NCI-H187 treated with DMSO at 0.1 percent for 48 hours (cell line): ENCODE results near the gene CISD1.
A peak's percentile ranks its signal among the peaks of the same experiment; 100 is the strongest.
"Not testable (repeated sequence)": the region's sequence is repeated elsewhere in the genome, so short reads cannot be mapped to it uniquely, and the experiment has no call there.

Experiments used
- DNase-seq: peaks from one replicate; lab custom pipeline; 2025; lab: John Stamatoyannopoulos, UW

The CISD1 gene

GRCh38 chr10:58268946-58269781, at the start of gene CISD1:
Gene CISD1 (plus strand): TSS chr10:58269162. CDS start chr10:58269274, 112 bp downstream.
- DNase-seq = peak; percentile 67

DNA sequence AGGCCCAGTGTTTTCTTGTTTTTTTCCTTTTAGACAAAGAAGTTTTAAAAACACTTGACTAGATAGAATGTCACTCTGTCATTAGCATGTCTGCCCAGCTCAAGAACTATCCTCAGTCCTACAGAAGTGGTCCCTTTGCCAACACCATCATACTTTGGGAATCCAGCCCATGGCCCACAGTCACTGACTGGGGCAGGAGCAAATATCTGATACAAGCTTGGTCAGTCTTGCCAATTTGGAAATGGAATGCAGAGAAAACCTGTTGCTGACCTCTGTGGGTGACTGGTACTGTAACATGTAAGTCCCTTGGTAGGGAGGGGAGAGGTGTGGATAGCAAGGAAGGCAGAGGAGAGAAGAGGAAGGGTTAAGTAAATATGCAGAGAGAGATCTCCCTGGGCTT, 49.1 kb upstream of the CISD1 start:
- no peak for DNase-seq

GRCh38 chr10:58220769-58221451, 48.1 kb upstream of the CISD1 start:
- DNase-seq = no peak

DNA sequence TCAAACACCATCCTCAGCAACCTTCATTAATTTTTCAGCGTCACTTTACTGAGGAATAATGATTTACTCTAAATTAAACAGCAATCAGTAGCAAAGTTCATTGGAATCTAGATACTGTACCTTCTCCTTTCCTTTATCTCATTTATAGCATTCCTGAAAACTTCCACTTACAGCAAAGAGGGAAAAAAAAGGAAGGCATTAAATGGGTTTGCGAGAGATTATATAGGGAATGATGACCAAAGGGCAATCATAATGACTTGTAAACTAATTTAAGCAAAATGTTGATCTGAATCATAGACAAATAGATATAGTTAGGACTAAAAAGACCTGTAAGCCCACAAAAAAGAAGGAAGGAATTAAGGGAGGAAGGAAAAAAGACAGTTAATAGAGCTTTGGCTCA, 43.3 kb upstream of the CISD1 start:
- no peak for DNase-seq

- not testable (repeated sequence) for DNase-seq
These were observed 39.1 kb upstream of the CISD1 start for GRCh38 chr10:58229856-58230255.

GRCh38 chr10:58237014-58237834, 31.7 kb upstream of the CISD1 start:
- DNase-seq = no peak

DNA sequence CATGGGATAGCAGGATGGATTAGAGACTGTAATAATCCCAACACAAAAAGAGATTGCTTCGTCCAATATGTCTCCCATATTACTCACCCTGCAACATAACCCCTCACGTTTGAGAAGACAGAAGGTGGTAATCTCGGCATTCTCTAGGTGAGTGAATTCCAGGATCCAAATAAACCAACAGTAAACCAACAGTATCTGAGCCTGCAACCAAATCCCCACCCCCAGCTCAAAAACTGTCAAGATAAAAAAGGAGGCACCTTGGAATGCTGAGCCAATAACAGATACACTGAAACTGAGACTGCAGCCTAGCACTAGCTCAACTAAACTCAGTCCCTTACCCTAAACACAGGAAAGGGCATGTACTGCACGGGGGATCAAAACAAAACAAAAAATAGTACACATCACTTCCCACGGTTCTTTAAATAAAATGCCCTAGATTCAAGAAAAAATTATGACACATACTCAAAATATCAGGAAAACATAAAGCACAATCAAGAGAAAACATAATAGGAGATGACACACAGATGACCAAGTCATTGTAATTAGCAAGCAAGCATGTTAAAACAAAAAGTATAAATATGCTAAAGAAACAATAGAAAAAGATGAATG, 29.3 kb upstream of the CISD1 start:
- no peak for DNase-seq

- no peak for DNase-seq
These were observed 28.4 kb upstream of the CISD1 start for GRCh38 chr10:58240531-58240930.

DNA sequence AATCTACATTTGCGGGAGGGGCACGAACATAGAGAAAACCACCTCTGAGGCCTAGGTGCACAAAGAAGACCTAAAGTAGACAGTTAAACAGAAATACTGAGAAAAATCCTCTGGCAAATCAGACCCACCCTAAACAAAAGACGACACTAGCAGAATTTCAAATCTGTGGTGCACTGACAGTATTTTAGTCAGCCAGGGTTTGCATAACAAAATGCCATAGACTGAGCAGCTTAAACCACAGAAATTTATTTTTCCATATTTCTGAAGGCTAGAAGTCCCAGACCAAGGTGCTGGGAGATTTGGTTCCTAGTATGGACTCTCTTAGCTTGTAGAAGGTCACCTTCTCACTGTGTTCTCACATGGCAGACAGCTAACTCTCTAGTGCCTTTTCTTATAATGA, 27.6 kb upstream of the CISD1 start:
- no peak for DNase-seq

DNA sequence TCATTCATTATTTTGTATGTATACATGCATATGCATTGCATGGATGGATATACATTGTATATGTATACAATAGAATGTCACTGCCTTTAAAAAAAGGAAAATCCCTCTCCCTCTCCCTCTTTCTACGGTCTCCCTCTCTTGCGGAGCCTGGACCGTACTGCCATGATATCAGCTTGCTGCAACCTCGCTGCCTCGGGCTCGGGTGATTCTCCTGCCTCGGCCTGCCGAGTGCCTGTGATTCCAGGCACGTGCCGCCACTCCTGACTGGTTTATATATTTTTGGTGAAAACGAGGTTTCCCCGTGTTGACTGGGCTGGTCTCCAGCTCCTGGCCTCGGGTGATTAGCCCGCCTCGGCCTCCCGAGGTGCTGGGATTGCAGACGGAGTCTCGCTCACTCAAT, 25.7 kb upstream of the CISD1 start:
- no peak for DNase-seq

- not testable (repeated sequence) for DNase-seq
These were observed 25.2 kb upstream of the CISD1 start for GRCh38 chr10:58243801-58244200.

DNA sequence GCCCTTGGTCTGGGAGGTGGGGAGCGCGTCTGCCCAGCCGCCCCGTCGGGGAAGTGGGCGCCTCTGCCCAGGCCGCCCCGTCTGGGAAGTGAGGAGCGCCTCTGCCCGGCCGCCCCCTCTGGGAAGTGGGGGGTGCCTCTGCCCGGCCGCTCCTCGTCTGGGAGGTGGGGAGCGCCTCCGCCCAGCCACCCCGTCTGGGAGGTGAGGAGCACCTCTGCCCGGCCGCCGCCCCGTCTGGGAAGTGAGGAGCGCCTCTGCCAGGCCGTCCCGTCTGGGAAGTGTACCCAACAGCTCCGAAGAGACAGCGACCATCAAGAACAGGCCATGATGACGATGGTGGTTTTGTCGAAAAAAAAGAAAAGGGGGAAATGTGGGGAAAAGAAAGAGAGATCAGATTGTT, 24.7 kb upstream of the CISD1 start:
- not testable (repeated sequence) for DNase-seq

DNA sequence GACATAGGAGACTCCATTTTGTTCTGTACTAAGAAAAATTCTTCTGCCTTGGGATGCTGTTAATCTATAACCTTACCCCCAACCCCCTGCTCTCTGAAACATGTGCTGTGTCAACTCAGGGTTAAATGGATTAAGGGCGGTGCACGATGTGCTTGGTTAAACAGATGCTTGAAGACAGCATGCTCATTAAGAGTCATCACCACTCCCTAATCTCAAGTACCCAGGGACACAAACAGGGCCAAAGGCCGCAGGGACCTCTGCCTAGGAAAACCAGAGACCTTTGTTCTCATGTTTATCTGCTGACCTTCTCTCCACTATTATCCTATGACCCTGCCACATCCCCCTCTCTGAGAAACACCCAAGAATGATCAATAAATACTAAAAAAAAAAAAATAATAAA, 24.3 kb upstream of the CISD1 start:
- not testable (repeated sequence) for DNase-seq

DNA sequence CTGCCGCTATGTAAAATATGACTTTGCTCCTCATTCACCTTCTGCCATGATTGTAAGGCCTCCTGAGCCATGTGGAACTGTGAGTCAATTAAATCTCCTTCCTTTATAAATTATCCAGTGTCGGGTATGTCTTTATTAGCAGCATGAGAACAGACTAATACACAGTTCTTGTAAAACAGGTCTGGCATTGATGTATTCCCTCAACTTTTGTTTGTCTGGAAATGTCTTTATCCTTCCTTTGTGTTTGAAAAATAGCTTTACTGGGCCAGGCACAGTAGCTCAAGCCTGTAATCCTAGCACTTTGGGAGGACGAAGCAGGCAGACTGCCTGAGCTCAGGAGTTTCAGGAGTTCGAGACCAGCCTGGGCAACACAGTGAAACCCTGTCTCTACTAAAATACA, 15.8 kb upstream of the CISD1 start:
- no peak for DNase-seq

GRCh38 chr10:58254644-58255043, 14.3 kb upstream of the CISD1 start:
- no peak for DNase-seq

DNA sequence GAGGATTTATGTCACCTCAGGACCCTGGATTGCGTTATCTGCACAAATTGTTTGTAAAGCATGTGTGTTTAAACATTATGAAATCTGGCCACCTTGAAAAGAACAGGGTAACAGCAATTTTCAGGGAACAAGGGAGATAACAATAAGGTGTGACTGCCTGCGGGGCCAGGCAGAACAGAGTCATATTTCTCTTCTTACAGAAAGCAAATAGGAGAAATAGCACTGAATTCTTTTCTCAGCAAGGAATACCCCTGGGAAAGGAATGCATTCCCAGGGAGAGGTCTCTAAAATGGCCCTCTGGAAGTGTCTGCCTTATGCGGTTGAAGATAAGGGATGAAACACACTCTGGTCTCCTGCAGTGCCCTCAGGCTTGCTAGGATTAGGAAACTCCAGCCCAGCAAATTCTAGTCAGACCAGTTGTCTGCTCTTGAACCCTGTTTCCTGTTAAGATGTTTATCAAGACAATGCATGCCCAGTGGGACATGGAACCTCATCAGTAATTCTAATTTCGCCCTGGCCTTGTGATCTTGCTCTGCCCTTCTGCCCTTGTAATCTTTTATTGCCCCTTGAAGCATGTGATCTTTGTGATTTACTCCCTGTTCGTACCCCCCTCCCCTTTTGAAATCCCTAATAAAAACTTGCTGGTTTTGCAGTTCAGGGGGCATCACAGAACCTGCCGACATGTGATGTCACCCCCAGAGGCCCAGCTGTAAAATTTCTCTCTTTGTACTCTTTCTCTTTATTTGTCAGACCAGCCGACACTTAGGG, 12.8 kb upstream of the CISD1 start:
- DNase-seq = not testable (repeated sequence)

GRCh38 chr10:58258977-58259692, 9.8 kb upstream of the CISD1 start:
- no peak for DNase-seq

GRCh38 chr10:58260334-58260733, 8.6 kb upstream of the CISD1 start:
- DNase-seq = no peak

- DNase-seq = no peak
These were observed 6.2 kb upstream of the CISD1 start for GRCh38 chr10:58262766-58263165.

DNA sequence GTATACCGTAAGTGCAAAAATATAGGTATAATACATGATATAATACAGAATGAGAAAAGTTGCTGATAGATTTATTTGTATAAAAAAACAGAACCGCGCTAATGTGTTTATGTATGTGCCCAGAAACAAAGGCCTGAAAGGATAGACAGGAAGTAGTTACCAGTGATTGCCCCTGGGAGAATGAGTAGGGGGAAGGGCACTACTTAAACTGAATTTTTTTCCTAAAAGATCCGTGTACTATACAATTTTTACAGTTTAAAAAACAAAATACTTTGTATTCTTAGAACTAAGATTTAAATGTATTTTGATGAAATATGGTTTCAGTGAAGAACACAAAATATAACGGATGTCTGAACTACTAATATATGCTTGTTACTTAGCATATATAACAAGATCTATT, 4.2 kb upstream of the CISD1 start:
- no peak for DNase-seq

DNA sequence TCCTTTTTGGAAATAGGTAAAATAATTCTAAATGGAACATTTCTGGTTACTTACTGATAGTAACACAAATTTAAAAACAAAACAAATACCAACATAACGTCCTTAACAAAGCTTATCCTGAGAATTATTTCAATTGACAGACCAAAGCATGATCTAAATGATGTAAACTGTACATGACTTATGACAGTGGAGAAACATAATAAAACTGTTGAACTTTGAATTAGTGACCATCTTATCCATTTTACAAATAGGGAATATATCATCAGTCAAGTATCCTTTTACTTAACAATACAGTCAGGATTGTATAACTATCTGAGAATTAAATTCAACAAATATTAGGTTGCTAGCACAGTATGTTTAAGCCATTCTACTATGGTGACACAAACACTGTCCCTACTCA, 3.7 kb upstream of the CISD1 start:
- DNase-seq = no peak
